Tibial nerve (tissue), 4 donors: ENCODE data around the gene NUBP1.

Experiments used
- EP300 ChIP-seq, 2 donors: sonication (generic); formaldehyde crosslinking; IDR thresholded peaks; one replicate each; pipeline ENCODE4 v1.6.1; 2017; ENCODE audit warnings: antibody characterized with exemption in 2 of 2, mild to moderate bottlenecking in 1 of 2
- TF ChIP-seq, protein P1 (sequence below), 5 experiments: fragments of 200-600 bp in 3 of 5; fragments of 450-650 bp in 2 of 5; sonication (generic) in 3 of 5; IDR thresholded peaks; one replicate each; pipeline ENCODE4 v1.5.1; 2016 to 2019; ENCODE audit warnings: antibody characterized with exemption in 5 of 5, mild to moderate bottlenecking in 3 of 5, moderate library complexity in 2 of 5

DNA sequence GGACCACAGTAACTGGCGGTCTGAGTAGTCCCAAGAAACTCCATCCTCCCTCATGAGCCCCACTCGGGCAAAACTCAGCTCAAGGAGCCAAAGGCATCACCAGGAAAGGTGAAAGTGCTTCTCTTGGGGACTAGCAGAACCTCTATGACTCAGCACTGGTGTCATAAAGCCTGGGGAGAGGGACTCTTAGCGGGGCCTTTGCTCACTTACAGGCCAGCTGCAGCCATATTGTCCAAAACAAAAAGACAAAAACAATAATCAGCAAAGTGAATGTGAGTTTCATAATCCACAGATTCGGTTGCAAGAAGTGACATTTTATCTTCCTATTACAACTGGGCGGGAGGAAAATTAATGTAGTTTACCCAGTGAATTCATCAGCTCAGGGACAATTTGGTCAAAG lies 48.8 kb upstream of the NUBP1 start, which contains the start of gene TEKT5:
- TF ChIP-seq, protein P1, sequence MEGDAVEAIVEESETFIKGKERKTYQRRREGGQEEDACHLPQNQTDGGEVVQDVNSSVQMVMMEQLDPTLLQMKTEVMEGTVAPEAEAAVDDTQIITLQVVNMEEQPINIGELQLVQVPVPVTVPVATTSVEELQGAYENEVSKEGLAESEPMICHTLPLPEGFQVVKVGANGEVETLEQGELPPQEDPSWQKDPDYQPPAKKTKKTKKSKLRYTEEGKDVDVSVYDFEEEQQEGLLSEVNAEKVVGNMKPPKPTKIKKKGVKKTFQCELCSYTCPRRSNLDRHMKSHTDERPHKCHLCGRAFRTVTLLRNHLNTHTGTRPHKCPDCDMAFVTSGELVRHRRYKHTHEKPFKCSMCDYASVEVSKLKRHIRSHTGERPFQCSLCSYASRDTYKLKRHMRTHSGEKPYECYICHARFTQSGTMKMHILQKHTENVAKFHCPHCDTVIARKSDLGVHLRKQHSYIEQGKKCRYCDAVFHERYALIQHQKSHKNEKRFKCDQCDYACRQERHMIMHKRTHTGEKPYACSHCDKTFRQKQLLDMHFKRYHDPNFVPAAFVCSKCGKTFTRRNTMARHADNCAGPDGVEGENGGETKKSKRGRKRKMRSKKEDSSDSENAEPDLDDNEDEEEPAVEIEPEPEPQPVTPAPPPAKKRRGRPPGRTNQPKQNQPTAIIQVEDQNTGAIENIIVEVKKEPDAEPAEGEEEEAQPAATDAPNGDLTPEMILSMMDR (IDR thresholded peaks at IDR 0.05): no peak
- no peak for TF ChIP-seq EP300 (IDR thresholded peaks at IDR 0.05)
